Peyer's patch (tissue), 4 donors: ENCODE data around the gene ACTN4. TPM values are rescaled to one million over a fixed set of nuclear protein-coding genes. Genes with fewer than 3 reads are reported as not detected.

Experiments used
- DNase-seq, 3 donors: peaks; one replicate each; pipeline ENCODE4 v3.0.0-alpha.2; 2017 to 2019
- H3K27ac ChIP-seq, 4 donors: fragments of 200-600 bp; sonication (generic); one replicate each; pipeline ENCODE4 v1.5.1; 2016 to 2019
- H3K27me3 ChIP-seq, 2 donors: fragments of 200-600 bp; sonication (generic); one replicate each; pipeline ENCODE4 v1.5.1; 2019
- H3K36me3 ChIP-seq, 3 donors: fragments of 200-600 bp; sonication (generic); one replicate each; pipeline ENCODE4 v1.5.1; 2016 to 2019
- H3K4me1 ChIP-seq, 4 donors: fragments of 200-600 bp; sonication (generic); one replicate each; pipeline ENCODE4 v1.5.1; 2016 to 2019
- H3K4me3 ChIP-seq, 4 donors: fragments of 200-600 bp; sonication (generic); 1 replicate in 3 of 4; 2 replicates in 1 of 4; pipeline ENCODE4 v1.5.1; 2016 to 2019; ENCODE audit warnings: mild to moderate bottlenecking in 1 of 4
- H3K9me3 ChIP-seq, 4 donors: fragments of 200-600 bp; sonication (generic); one replicate each; pipeline ENCODE4 v1.5.1; 2016 to 2019; ENCODE audit warnings: mild to moderate bottlenecking in 1 of 4
- POLR2A ChIP-seq, 2 donors: fragments of 450-650 bp; IDR thresholded peaks; one replicate each; pipeline ENCODE4 v1.5.1; 2017; ENCODE audit warnings: antibody characterized with exemption in 2 of 2, mild to moderate bottlenecking in 2 of 2, moderate library complexity in 2 of 2
- total RNA-seq, 4 donors: library from RNA; depleted of rRNA; stranded (reverse); fragments of >200 nt; gene quantifications; one replicate each; pipeline ENCODE4 v1.1.0, GENCODE V29; 2016
- TF ChIP-seq, protein P1 (sequence below), 6 experiments: fragments of 450-650 bp in 4 of 6; fragments of 200-600 bp in 2 of 6; sonication (generic) in 1 of 6; IDR thresholded peaks; one replicate each; pipeline ENCODE4 v1.5.1; 2017 to 2019; ENCODE audit warnings: antibody characterized with exemption in 6 of 6, mild to moderate bottlenecking in 3 of 6, moderate library complexity in 1 of 6

Gene ACTN4
- total RNA-seq, 4 donors from 2014 or later = 360 to 1,049 (median 814) TPM

- peaks cover 18 to 98% (median 48%) of the 10 kb centered on the region in 4 donors for H3K4me1 ChIP-seq
- H3K9me3 ChIP-seq = no peaks in the 10 kb centered on the region
- no peak for DNase-seq
- TF ChIP-seq, protein P1, sequence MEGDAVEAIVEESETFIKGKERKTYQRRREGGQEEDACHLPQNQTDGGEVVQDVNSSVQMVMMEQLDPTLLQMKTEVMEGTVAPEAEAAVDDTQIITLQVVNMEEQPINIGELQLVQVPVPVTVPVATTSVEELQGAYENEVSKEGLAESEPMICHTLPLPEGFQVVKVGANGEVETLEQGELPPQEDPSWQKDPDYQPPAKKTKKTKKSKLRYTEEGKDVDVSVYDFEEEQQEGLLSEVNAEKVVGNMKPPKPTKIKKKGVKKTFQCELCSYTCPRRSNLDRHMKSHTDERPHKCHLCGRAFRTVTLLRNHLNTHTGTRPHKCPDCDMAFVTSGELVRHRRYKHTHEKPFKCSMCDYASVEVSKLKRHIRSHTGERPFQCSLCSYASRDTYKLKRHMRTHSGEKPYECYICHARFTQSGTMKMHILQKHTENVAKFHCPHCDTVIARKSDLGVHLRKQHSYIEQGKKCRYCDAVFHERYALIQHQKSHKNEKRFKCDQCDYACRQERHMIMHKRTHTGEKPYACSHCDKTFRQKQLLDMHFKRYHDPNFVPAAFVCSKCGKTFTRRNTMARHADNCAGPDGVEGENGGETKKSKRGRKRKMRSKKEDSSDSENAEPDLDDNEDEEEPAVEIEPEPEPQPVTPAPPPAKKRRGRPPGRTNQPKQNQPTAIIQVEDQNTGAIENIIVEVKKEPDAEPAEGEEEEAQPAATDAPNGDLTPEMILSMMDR (IDR thresholded peaks at IDR 0.05) = no peak
- no peak for TF ChIP-seq POLR2A (IDR thresholded peaks at IDR 0.05)
- H3K27ac ChIP-seq = peak overlapping the region; percentile 71 to 95 (median 84)
- no peaks in the 10 kb centered on the region for H3K36me3 ChIP-seq
- H3K27me3 ChIP-seq = no peaks in the 10 kb centered on the region
- no peak overlapping the region for H3K4me3 ChIP-seq
Observed at GRCh38 chr19:38664503-38665211, 17.2 kb downstream of the ACTN4 start.

DNA sequence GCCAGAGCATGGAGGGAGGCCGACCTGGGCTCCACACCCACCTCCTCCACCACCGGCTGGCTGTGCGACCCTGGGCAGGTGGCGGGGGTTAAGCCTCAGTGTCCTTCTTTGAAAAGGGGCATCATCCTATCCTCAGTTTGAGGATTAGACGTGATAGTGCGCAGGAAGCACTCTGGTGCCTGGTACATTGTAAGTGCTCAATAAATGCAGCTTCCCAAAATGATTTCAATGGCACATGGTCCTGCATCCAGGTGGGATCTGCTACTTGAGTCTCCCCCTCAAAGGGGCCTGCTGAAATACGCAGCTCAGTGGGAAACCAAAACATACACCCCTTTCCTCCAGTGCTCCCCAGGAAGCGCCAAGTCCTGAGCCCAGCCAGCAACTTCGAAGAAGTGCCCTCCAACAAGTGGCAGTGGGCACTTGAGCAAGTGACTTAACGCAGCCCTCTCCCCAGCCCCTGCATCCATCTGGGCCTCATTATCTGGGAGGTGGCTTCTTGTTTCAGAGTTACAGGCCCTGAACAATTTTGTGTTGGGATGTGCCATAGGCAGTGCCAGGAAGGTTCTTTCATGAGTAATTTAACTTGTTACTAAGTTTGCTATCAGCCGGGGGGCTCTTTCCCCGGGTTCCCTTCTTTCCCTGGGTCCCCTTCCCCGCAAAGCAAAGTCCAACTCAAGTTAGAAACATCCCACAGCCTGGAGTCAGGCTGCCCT, 17.9 kb downstream of the ACTN4 start:
- TF ChIP-seq, protein P1 (IDR thresholded peaks at IDR 0.05) = no peak
- TF ChIP-seq POLR2A (IDR thresholded peaks at IDR 0.05) = no peak
- Histone ChIP-seq H3K9me3 (no peaks in the 10 kb centered on the region), H3K4me1 (peaks cover 24 to 98% (median 52%) of the 10 kb centered on the region in 4 donors), H3K27ac (peak overlapping the region; percentile 71 to 95 (median 84)), H3K27me3 (no peaks in the 10 kb centered on the region), H3K4me3 (no peak overlapping the region), H3K36me3 (no peaks in the 10 kb centered on the region)
- no peak for DNase-seq

DNA sequence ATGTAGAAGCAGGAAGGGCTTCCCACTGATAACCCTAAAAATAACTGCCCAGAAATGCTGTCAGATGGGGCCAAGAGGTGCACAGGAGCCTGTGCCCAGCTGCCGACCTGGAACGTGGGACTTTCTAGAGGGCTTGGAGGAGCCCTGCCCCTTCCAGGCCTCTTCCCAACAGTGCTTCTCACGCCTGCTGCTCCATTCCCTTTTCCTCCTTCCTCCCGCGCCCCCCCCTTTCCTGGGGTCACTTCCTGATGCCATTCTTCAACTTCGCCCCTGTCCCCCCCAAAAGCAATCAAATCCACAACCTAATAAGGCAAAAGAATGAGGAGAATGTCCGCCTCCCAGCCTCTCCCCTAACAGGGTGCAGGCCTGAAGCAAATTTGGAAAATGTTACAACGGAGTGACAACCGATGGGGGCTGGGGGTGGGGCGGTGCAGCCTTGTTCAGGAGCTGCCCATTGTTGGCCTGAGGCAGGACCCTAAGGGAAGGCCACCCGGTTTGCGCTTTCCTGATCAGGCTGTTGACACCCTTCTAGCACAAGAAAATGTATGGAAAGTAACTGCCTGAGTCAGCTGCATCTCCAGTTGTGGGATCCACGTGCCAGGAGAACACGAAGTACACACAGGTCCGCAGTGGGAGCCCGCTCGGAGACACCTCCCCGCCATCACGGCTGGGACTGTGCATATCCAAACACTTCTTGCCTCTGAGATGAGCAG, 18.7 kb downstream of the ACTN4 start:
- Histone ChIP-seq H3K36me3 (no peaks in the 10 kb centered on the region), H3K27me3 (no peaks in the 10 kb centered on the region), H3K27ac (peak overlapping the region; percentile 71 to 95 (median 84)), H3K9me3 (no peaks in the 10 kb centered on the region), H3K4me3 (no peak overlapping the region), H3K4me1 (peaks cover 24 to 98% (median 52%) of the 10 kb centered on the region in 4 donors)
- no peak for DNase-seq
- TF ChIP-seq, protein P1 (IDR thresholded peaks at IDR 0.05) = no peak
- peak in 1 of 2 donors; percentile 8 for TF ChIP-seq POLR2A (IDR thresholded peaks at IDR 0.05)

DNA sequence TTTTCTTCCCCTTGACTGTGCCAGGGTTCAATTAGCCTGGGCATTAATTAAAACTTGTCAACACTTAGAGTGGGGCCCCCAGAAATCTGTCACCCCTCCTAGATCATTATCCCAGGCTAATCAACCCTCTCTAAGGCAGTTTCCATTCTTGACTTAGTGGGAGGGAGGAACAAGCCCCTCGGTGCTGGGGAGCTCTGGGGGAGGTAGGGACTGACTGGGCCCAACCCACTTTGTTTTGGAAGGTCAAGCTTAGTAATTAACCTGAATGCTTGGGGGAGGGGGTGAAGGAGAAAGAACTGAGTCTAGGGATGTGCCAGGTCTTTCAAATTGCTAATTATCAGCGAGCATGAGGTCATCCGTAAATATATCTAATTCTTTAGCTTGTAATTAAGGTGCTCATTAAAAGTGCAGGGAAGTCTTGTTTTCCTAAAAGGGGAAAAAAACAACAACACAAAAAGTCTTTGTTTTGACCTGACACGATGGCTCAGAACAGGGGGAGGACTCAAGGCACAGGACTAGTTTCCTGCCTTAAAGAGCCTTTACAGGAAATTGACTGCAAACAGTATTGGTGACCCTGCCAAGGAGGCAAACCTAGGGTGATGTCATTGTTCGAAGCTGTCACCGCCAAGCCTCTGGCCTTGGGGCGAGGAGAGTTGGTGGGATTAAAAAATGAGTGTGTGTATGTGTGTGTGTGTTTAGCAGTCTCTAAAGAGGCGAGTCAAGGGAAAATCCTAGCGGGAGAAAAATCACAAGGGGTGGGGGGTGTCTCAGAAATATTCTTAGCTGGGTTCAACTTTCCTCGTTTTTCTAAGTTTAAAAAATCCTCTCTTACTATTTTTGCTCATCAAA, 19.4 kb downstream of the ACTN4 start:
- no peak for TF ChIP-seq POLR2A (IDR thresholded peaks at IDR 0.05)
- TF ChIP-seq, protein P1 (IDR thresholded peaks at IDR 0.05) = no peak
- H3K36me3 ChIP-seq = no peaks in the 10 kb centered on the region
- peak in 1 of 3 donors; percentile 69 for DNase-seq

DNA sequence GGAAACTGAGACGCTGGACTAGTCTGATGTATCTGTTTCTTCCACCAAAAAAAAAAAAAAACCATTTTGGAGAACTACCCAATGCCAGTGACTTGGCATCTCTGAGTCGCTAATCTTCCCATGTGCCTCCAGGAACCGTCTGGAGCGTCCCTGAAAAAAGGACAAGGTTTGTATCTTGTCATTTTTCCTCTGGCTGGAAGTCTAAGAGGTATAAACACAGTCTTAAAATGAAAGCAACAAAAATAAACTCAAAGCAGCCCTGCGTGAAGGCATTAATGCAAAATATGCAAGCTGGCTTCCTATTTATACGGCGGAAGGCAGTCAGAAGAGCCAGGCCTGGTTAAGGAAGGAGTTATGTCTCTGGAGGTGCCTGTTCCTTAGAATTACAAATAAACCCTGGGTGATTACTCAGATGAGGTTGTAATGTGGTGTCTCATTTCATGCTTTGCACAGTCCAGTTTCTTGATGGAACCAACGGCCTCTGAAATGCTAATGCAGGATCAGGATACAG, 20.3 kb downstream of the ACTN4 start:
- Histone ChIP-seq H3K4me1 (peaks cover 24 to 94% (median 53%) of the 10 kb centered on the region in 4 donors), H3K9me3 (no peaks in the 10 kb centered on the region), H3K36me3 (no peaks in the 10 kb centered on the region), H3K27ac (peak overlapping the region; percentile 71 to 95 (median 84)), H3K27me3 (no peaks in the 10 kb centered on the region), H3K4me3 (no peak overlapping the region)
- TF ChIP-seq, protein P1 (IDR thresholded peaks at IDR 0.05) = no peak
- TF ChIP-seq POLR2A (IDR thresholded peaks at IDR 0.05) = no peak
- DNase-seq = no peak

More for the DNA sequence above, 19.4 kb downstream of the ACTN4 start:
- H3K4me3 ChIP-seq = no peak overlapping the region
- H3K9me3 ChIP-seq = no peaks in the 10 kb centered on the region
- H3K4me1 ChIP-seq = peaks cover 24 to 99% (median 53%) of the 10 kb centered on the region in 4 donors
- peak overlapping the region; percentile 71 to 95 (median 84) for H3K27ac ChIP-seq
- no peaks in the 10 kb centered on the region for H3K27me3 ChIP-seq
